Prostate gland (tissue), 2 donors: ENCODE measurements around the gene ATF5. TPM values are rescaled to one million over a fixed set of nuclear protein-coding genes. Genes with fewer than 3 reads are reported as not detected.

Experiments
- DNase-seq: peaks from one replicate; pipeline ENCODE4 v3.0.0-alpha.2; 2019; ENCODE audit warnings: low spot score
- H3K27ac ChIP-seq, 2 donors: fragments of 200-600 bp; sonication (generic); 2 replicates each; pipeline ENCODE4 v1.5.1; 2017 to 2019
- H3K27me3 ChIP-seq: fragments of 200-600 bp; sonication (generic); replicated peaks from 2 replicates; pipeline ENCODE4 v1.5.1; 2019; ENCODE audit not compliant: insufficient read depth
- H3K36me3 ChIP-seq, 2 donors: fragments of 200-600 bp; sonication (generic); 1 replicate in 1 of 2; 2 replicates in 1 of 2; pipeline versions ENCODE4 v1.5.1 to v1.8.1; 2017 to 2019
- H3K4me1 ChIP-seq: fragments of 200-600 bp; sonication (generic); replicated peaks from 2 replicates; pipeline ENCODE4 v1.5.1; 2019
- H3K4me3 ChIP-seq, 2 donors: fragments of 200-600 bp; sonication (generic); 2 replicates each; pipeline ENCODE4 v1.5.1; 2017 to 2019
- H3K9me3 ChIP-seq: fragments of 200-600 bp; sonication (generic); 2 replicates; pipeline ENCODE4 v1.5.1; 2017
- POLR2A ChIP-seq: fragments of 450-650 bp; IDR thresholded peaks from one replicate; pipeline ENCODE4 v1.6.1; 2016; ENCODE audit warnings: antibody characterized with exemption, mild to moderate bottlenecking
- POLR2AphosphoS5 ChIP-seq: sonication (generic); formaldehyde crosslinking; IDR thresholded peaks from one replicate; pipeline ENCODE4 v1.6.1; 2017; ENCODE audit warnings: antibody characterized with exemption
- WGBS: methylation state at CpG from one replicate; pipeline ENCODE4 v1.1.5; 2018; 5-methylcytosine and 5-hydroxymethylcytosine counted together
- intact Hi-C: fragments of 100-400 bp; cut with DNase I; formaldehyde crosslinking; loops from one replicate; pipeline ENCODE4 v1.14.2; 2022
- total RNA-seq, 2 donors: library from RNA; depleted of rRNA; stranded (reverse); fragments of >200 nt; gene quantifications; one replicate each; pipeline ENCODE4 v1.1.0, GENCODE V29; 2016
- TF ChIP-seq, protein P1 (sequence below), 4 experiments: fragments of 200-600 bp in 2 of 4; fragments of 450-650 bp in 2 of 4; sonication (generic) in 2 of 4; IDR thresholded peaks; 1 replicate in 3 of 4; 2 replicates in 1 of 4; pipeline ENCODE4 v1.5.1; 2016 to 2019; ENCODE audit warnings: antibody characterized with exemption in 4 of 4, mild to moderate bottlenecking in 2 of 4, moderate library complexity in 2 of 4

Gene ATF5
- total RNA-seq, 2 donors from 2014 or later: 14.0 to 16.4 TPM

DNA sequence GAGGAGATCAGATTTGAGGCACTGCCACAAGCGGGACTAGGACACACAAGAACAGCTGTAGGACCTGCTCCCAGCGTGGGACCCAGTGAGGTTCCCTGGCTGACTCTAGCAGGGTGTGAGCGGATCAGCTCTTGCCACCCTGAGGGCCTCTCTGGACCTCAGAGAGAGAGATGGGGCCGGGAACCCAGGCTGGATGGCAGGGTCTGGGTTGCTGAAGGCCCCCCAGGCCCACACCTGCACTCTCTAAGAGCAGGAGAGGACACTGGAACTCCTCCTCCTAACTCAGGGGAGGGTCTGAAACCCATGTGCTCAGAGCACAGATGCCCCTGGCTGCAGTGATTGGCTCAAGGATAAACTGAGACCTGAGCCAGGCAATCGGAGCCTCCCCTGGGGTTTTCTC lies 18.8 kb upstream of the ATF5 start:
- WGBS: 82% methylated on average over 5 of the region's 5 CpGs
- no peaks in the 10 kb centered on the region for H3K36me3 ChIP-seq

DNA sequence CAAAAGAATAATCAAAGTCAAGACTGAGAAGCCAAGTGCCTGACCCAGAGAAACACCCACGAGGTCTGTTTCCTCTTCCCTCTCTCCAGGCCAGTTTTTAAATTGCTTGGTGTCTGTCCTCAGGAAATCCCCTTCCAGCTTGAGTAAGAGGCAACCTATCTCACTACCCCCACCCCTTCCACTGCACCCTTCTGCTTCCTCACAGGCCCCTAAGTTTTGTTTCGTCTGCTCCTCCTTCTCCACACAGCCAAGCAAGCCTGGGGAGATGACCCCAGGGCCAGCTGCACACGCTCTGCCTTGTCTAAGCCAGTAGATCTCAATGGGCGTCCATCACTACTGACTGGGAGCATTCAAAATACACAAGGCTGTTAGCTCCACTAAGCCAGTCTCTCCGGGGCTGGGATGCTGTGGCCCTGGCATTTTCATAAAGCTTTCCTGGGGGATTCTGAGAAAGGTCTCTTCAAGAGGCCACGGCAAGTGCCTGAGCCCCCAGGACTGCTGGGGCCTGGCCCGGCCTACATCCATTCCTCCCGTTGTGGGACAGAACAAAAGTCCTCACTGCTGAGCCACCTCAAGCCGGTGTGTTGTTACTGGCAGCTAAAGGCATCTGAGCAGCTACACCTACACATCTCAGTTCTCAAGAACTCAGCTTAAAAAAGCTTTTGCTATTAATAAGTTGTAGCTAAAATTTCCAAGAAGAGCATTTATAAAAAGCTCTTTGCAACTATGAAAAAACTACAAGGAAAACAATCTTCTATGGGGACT lies 17.4 kb upstream of the ATF5 start:
- H3K27ac ChIP-seq: no peak overlapping the region
- WGBS: 70% methylated on average over 9 of the region's 9 CpGs
- H3K36me3 ChIP-seq: no peaks in the 10 kb centered on the region
- H3K9me3 ChIP-seq: no peaks in the 10 kb centered on the region
- no peak overlapping the region for H3K4me3 ChIP-seq
- intact Hi-C loops: no loop called here
- DNase-seq: no peak
- no peaks in the 10 kb centered on the region for H3K4me1 ChIP-seq
- TF ChIP-seq POLR2AphosphoS5: no peak
- TF ChIP-seq, protein P1, sequence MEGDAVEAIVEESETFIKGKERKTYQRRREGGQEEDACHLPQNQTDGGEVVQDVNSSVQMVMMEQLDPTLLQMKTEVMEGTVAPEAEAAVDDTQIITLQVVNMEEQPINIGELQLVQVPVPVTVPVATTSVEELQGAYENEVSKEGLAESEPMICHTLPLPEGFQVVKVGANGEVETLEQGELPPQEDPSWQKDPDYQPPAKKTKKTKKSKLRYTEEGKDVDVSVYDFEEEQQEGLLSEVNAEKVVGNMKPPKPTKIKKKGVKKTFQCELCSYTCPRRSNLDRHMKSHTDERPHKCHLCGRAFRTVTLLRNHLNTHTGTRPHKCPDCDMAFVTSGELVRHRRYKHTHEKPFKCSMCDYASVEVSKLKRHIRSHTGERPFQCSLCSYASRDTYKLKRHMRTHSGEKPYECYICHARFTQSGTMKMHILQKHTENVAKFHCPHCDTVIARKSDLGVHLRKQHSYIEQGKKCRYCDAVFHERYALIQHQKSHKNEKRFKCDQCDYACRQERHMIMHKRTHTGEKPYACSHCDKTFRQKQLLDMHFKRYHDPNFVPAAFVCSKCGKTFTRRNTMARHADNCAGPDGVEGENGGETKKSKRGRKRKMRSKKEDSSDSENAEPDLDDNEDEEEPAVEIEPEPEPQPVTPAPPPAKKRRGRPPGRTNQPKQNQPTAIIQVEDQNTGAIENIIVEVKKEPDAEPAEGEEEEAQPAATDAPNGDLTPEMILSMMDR (IDR thresholded peaks at IDR 0.05): no peak
- TF ChIP-seq POLR2A: no peak
- H3K27me3 ChIP-seq: no peaks in the 10 kb centered on the region

More for the DNA sequence above, 18.8 kb upstream of the ATF5 start:
- intact Hi-C loops: no loop called here
- Histone ChIP-seq H3K27ac (no peak overlapping the region), H3K9me3 (no peaks in the 10 kb centered on the region), H3K4me1 (no peaks in the 10 kb centered on the region), H3K4me3 (no peak overlapping the region), H3K27me3 (no peaks in the 10 kb centered on the region)
- TF ChIP-seq POLR2AphosphoS5 (no peak), POLR2A (no peak)
- TF ChIP-seq, protein P1 (IDR thresholded peaks at IDR 0.05): no peak
- DNase-seq: no peak

DNA sequence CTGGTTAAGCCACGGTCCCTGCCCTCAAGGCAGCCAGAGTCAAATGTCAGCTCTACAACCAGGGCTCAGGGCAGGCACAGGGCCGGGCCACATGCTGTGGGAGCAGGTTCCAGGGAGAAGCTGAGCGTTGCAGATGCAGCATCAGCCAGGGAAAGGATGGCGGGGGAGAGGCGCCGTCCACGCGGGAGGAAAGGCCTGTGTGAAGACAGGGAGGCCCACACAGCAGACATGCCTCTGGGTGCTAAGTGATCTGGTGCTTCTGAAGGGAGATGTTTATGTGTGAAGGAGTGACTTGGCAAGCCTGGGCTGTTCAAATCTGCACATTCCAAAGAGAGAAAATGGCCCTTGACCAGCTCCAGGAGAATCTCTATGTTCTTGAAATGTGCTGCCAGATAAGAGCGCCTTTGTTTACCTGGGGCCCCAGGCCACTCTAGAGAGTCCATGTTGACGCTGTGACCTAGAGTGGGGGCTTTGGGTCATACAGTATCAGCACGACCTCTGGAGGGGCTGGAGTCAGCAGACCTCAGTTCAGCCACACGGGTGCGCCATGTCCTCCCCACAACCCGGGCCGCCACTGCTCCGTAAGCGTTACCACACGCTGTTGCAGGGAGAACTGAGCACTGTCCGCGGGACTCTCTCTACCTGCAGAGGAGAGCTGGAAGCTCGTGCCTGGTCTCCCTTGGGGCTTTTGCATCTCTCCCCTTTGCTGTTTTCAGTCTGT lies 15.9 kb upstream of the ATF5 start:
- H3K9me3 ChIP-seq: no peaks in the 10 kb centered on the region
- intact Hi-C loops: no loop called here
- TF ChIP-seq POLR2AphosphoS5 (no peak), POLR2A (no peak)
- TF ChIP-seq, protein P1 (IDR thresholded peaks at IDR 0.05): no peak
- H3K27ac ChIP-seq: no peak overlapping the region
- H3K4me1 ChIP-seq: no peaks in the 10 kb centered on the region
- H3K4me3 ChIP-seq: no peak overlapping the region
- H3K36me3 ChIP-seq: no peaks in the 10 kb centered on the region
- 82% methylated on average over 21 of the region's 21 CpGs for WGBS
- no peak for DNase-seq
- H3K27me3 ChIP-seq: no peaks in the 10 kb centered on the region

DNA sequence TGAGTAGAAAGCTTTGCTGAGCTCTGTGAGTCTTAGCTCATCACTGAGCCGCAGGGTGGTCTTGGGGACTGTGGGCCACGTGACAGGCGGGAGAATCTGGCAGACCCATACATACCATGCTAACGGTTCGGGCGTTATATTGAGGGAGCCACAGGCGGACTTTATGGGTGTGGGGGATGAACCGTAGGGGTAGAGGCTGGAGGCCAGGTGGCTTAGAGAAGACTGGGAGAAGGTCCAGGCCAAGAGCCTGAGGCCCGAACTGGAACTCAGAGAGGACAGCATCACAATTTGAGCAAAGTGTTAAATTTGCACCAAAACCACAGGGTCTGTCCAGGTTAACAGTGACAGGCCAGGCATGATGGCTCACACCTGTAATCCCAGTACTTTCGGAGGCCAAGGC lies 15.3 kb upstream of the ATF5 start:
- Histone ChIP-seq H3K27me3 (no peaks in the 10 kb centered on the region), H3K9me3 (no peaks in the 10 kb centered on the region), H3K27ac (no peak overlapping the region), H3K36me3 (no peaks in the 10 kb centered on the region), H3K4me1 (no peaks in the 10 kb centered on the region), H3K4me3 (no peak overlapping the region)
- TF ChIP-seq POLR2AphosphoS5 (no peak), POLR2A (no peak)
- TF ChIP-seq, protein P1 (IDR thresholded peaks at IDR 0.05): no peak
- no peak for DNase-seq
- 79% methylated on average over 10 of the region's 10 CpGs for WGBS
- intact Hi-C loops: no loop called here

DNA sequence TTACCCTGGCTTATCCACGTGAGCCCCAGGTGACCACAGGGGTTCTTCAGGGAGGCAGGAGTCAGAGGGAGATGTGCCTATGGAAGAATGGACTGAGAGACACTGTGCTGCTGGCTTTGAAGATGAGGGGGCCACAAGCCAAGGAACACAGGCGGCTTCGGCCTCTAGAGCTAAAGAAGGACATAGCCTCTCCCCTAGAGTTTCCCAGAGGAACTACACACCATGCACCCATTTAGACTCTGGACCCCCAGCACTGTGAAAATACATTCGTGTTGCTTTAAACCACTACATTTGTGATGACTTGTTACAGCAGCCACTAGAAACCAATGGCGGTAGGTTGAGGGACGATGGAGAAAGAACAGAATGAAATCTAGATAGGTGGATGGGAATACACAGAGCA lies 13.7 kb upstream of the ATF5 start:
- Histone ChIP-seq H3K9me3 (no peaks in the 10 kb centered on the region), H3K27me3 (no peaks in the 10 kb centered on the region), H3K36me3 (no peaks in the 10 kb centered on the region), H3K4me3 (no peak overlapping the region), H3K27ac (no peak overlapping the region), H3K4me1 (no peaks in the 10 kb centered on the region)
- 95% methylated on average over 6 of the region's 6 CpGs for WGBS
- DNase-seq: no peak
- intact Hi-C loops: no loop called here
- TF ChIP-seq, protein P1 (IDR thresholded peaks at IDR 0.05): no peak
- no peak for TF ChIP-seq POLR2AphosphoS5
- no peak for TF ChIP-seq POLR2A
